ENCODE results near the gene RNF145.
"Not testable (repeated sequence)": the region's sequence is repeated elsewhere in the genome, so short reads cannot be mapped to it uniquely, and the experiment has no call there.

The RNF145 gene

GRCh38 chr5:159242656-159243055 lies 33.3 kb upstream of the RNF145 start:
- no peaks in the 10 kb centered on the region for H3K36me3 ChIP-seq (ENCODE audit: control insufficient read depth in 1 of 2, insufficient read depth in 2 of 2, low read length in 2 of 2)
- no peak overlapping the region for H3K4me3 ChIP-seq (ENCODE audit: low read depth in 1 of 2, low read length in 2 of 2)
- no peak overlapping the region for H3K27ac ChIP-seq (ENCODE audit: low read depth, low read length)
- no peaks in the 10 kb centered on the region for H3K9me3 ChIP-seq (ENCODE audit: control insufficient read depth in 1 of 2, low read length in 2 of 2)
- peaks cover 0 to 4% of the 10 kb centered on the region in 2 donors for H3K27me3 ChIP-seq (ENCODE audit: control insufficient read depth in 1 of 2, insufficient read depth in 2 of 2, low read length in 2 of 2)
- no peak overlapping the region for H3K9ac ChIP-seq (ENCODE audit: low read depth in 1 of 2, low read length in 2 of 2)
- H3K4me1 ChIP-seq (ENCODE audit: control insufficient read depth in 1 of 2, insufficient read depth in 2 of 2, low read length in 2 of 2): no peaks in the 10 kb centered on the region

GRCh38 chr5:159241946-159242552 lies 32.7 kb upstream of the RNF145 start:
- Histone ChIP-seq H3K9ac (ENCODE audit: low read depth in 1 of 2, low read length in 2 of 2) (no peak overlapping the region), H3K4me1 (ENCODE audit: control insufficient read depth in 1 of 2, insufficient read depth in 2 of 2, low read length in 2 of 2) (no peaks in the 10 kb centered on the region), H3K4me3 (ENCODE audit: low read depth in 1 of 2, low read length in 2 of 2) (no peak overlapping the region), H3K9me3 (ENCODE audit: control insufficient read depth in 1 of 2, low read length in 2 of 2) (no peaks in the 10 kb centered on the region), H3K27me3 (ENCODE audit: control insufficient read depth in 1 of 2, insufficient read depth in 2 of 2, low read length in 2 of 2) (peaks cover 0 to 4% of the 10 kb centered on the region in 2 donors), H3K36me3 (ENCODE audit: control insufficient read depth in 1 of 2, insufficient read depth in 2 of 2, low read length in 2 of 2) (no peaks in the 10 kb centered on the region), H3K27ac (ENCODE audit: low read depth, low read length) (no peak overlapping the region)

- no peak overlapping the region for H3K9ac ChIP-seq (ENCODE audit: low read depth in 1 of 2, low read length in 2 of 2)
- no peaks in the 10 kb centered on the region for H3K9me3 ChIP-seq (ENCODE audit: control insufficient read depth in 1 of 2, low read length in 2 of 2)
- no peak overlapping the region for H3K4me3 ChIP-seq (ENCODE audit: low read depth in 1 of 2, low read length in 2 of 2)
- H3K4me1 ChIP-seq (ENCODE audit: control insufficient read depth in 1 of 2, insufficient read depth in 2 of 2, low read length in 2 of 2): no peaks in the 10 kb centered on the region
- no peak overlapping the region for H3K27ac ChIP-seq (ENCODE audit: low read depth, low read length)
- H3K27me3 ChIP-seq (ENCODE audit: control insufficient read depth in 1 of 2, insufficient read depth in 2 of 2, low read length in 2 of 2): no peaks in the 10 kb centered on the region
- H3K36me3 ChIP-seq (ENCODE audit: control insufficient read depth in 1 of 2, insufficient read depth in 2 of 2, low read length in 2 of 2): no peaks in the 10 kb centered on the region
Measured at GRCh38 chr5:159240301-159240870, 31.0 kb upstream of the RNF145 start.

- not testable (repeated sequence) for H3K4me1 ChIP-seq (ENCODE audit: control insufficient read depth in 1 of 2, insufficient read depth in 2 of 2, low read length in 2 of 2); H3K9ac ChIP-seq (ENCODE audit: low read depth in 1 of 2, low read length in 2 of 2); H3K27me3 ChIP-seq (ENCODE audit: control insufficient read depth in 1 of 2, insufficient read depth in 2 of 2, low read length in 2 of 2); H3K9me3 ChIP-seq (ENCODE audit: control insufficient read depth in 1 of 2, low read length in 2 of 2); H3K36me3 ChIP-seq (ENCODE audit: control insufficient read depth in 1 of 2, insufficient read depth in 2 of 2, low read length in 2 of 2); H3K27ac ChIP-seq (ENCODE audit: low read depth, low read length); H3K4me3 ChIP-seq (ENCODE audit: low read depth in 1 of 2, low read length in 2 of 2)
Measured at GRCh38 chr5:159235871-159236520, 26.6 kb upstream of the RNF145 start.

GRCh38 chr5:159231167-159231566 lies 21.8 kb upstream of the RNF145 start:
- no peak overlapping the region for H3K27ac ChIP-seq (ENCODE audit: low read depth, low read length)
- H3K9ac ChIP-seq (ENCODE audit: low read depth in 1 of 2, low read length in 2 of 2): no peak overlapping the region
- H3K9me3 ChIP-seq (ENCODE audit: control insufficient read depth in 1 of 2, low read length in 2 of 2): no peaks in the 10 kb centered on the region
- H3K27me3 ChIP-seq (ENCODE audit: control insufficient read depth in 1 of 2, insufficient read depth in 2 of 2, low read length in 2 of 2): no peaks in the 10 kb centered on the region
- no peak overlapping the region for H3K4me3 ChIP-seq (ENCODE audit: low read depth in 1 of 2, low read length in 2 of 2)
- H3K4me1 ChIP-seq (ENCODE audit: control insufficient read depth in 1 of 2, insufficient read depth in 2 of 2, low read length in 2 of 2): no peaks in the 10 kb centered on the region
- no peaks in the 10 kb centered on the region for H3K36me3 ChIP-seq (ENCODE audit: control insufficient read depth in 1 of 2, insufficient read depth in 2 of 2, low read length in 2 of 2)

- Histone ChIP-seq H3K27me3 (ENCODE audit: control insufficient read depth in 1 of 2, insufficient read depth in 2 of 2, low read length in 2 of 2) (no peaks in the 10 kb centered on the region), H3K4me1 (ENCODE audit: control insufficient read depth in 1 of 2, insufficient read depth in 2 of 2, low read length in 2 of 2) (no peaks in the 10 kb centered on the region), H3K27ac (ENCODE audit: low read depth, low read length) (no peak overlapping the region), H3K4me3 (ENCODE audit: low read depth in 1 of 2, low read length in 2 of 2) (no peak overlapping the region), H3K9ac (ENCODE audit: low read depth in 1 of 2, low read length in 2 of 2) (no peak overlapping the region), H3K9me3 (ENCODE audit: control insufficient read depth in 1 of 2, low read length in 2 of 2) (no peaks in the 10 kb centered on the region), H3K36me3 (ENCODE audit: control insufficient read depth in 1 of 2, insufficient read depth in 2 of 2, low read length in 2 of 2) (no peaks in the 10 kb centered on the region)
Measured at GRCh38 chr5:159230657-159231056, 21.3 kb upstream of the RNF145 start.

- not testable (repeated sequence) for H3K27me3 ChIP-seq (ENCODE audit: control insufficient read depth in 1 of 2, insufficient read depth in 2 of 2, low read length in 2 of 2); H3K9me3 ChIP-seq (ENCODE audit: control insufficient read depth in 1 of 2, low read length in 2 of 2); H3K36me3 ChIP-seq (ENCODE audit: control insufficient read depth in 1 of 2, insufficient read depth in 2 of 2, low read length in 2 of 2); H3K4me3 ChIP-seq (ENCODE audit: low read depth in 1 of 2, low read length in 2 of 2); H3K9ac ChIP-seq (ENCODE audit: low read depth in 1 of 2, low read length in 2 of 2); H3K4me1 ChIP-seq (ENCODE audit: control insufficient read depth in 1 of 2, insufficient read depth in 2 of 2, low read length in 2 of 2); H3K27ac ChIP-seq (ENCODE audit: low read depth, low read length)
Measured at GRCh38 chr5:159228097-159228496, 18.7 kb upstream of the RNF145 start.

- Histone ChIP-seq H3K4me3 (ENCODE audit: low read depth in 1 of 2, low read length in 2 of 2) (no peak overlapping the region), H3K27ac (ENCODE audit: low read depth, low read length) (no peak overlapping the region), H3K9me3 (ENCODE audit: control insufficient read depth in 1 of 2, low read length in 2 of 2) (no peaks in the 10 kb centered on the region), H3K27me3 (ENCODE audit: control insufficient read depth in 1 of 2, insufficient read depth in 2 of 2, low read length in 2 of 2) (no peaks in the 10 kb centered on the region), H3K36me3 (ENCODE audit: control insufficient read depth in 1 of 2, insufficient read depth in 2 of 2, low read length in 2 of 2) (no peaks in the 10 kb centered on the region), H3K9ac (ENCODE audit: low read depth in 1 of 2, low read length in 2 of 2) (no peak overlapping the region), H3K4me1 (ENCODE audit: control insufficient read depth in 1 of 2, insufficient read depth in 2 of 2, low read length in 2 of 2) (no peaks in the 10 kb centered on the region)
Measured at GRCh38 chr5:159227452-159227851, 18.1 kb upstream of the RNF145 start.

GRCh38 chr5:159226451-159226850 lies 17.1 kb upstream of the RNF145 start:
- Histone ChIP-seq H3K27ac (ENCODE audit: low read depth, low read length) (no peak overlapping the region), H3K9me3 (ENCODE audit: control insufficient read depth in 1 of 2, low read length in 2 of 2) (no peaks in the 10 kb centered on the region), H3K27me3 (ENCODE audit: control insufficient read depth in 1 of 2, insufficient read depth in 2 of 2, low read length in 2 of 2) (no peaks in the 10 kb centered on the region)

GRCh38 chr5:159224471-159224870 lies 15.1 kb upstream of the RNF145 start:
- no peaks in the 10 kb centered on the region for H3K27me3 ChIP-seq (ENCODE audit: control insufficient read depth in 1 of 2, insufficient read depth in 2 of 2, low read length in 2 of 2)
- H3K4me3 ChIP-seq (ENCODE audit: low read depth in 1 of 2, low read length in 2 of 2): no peak overlapping the region
- H3K9me3 ChIP-seq (ENCODE audit: control insufficient read depth in 1 of 2, low read length in 2 of 2): no peaks in the 10 kb centered on the region
- no peaks in the 10 kb centered on the region for H3K4me1 ChIP-seq (ENCODE audit: control insufficient read depth in 1 of 2, insufficient read depth in 2 of 2, low read length in 2 of 2)
- no peak overlapping the region for H3K27ac ChIP-seq (ENCODE audit: low read depth, low read length)
- no peaks in the 10 kb centered on the region for H3K36me3 ChIP-seq (ENCODE audit: control insufficient read depth in 1 of 2, insufficient read depth in 2 of 2, low read length in 2 of 2)
- no peak overlapping the region for H3K9ac ChIP-seq (ENCODE audit: low read depth in 1 of 2, low read length in 2 of 2)

More at GRCh38 chr5:159226451-159226850, 17.1 kb upstream of the RNF145 start:
- Histone ChIP-seq H3K4me1 (ENCODE audit: control insufficient read depth in 1 of 2, insufficient read depth in 2 of 2, low read length in 2 of 2) (no peaks in the 10 kb centered on the region), H3K4me3 (ENCODE audit: low read depth in 1 of 2, low read length in 2 of 2) (no peak overlapping the region), H3K36me3 (ENCODE audit: control insufficient read depth in 1 of 2, insufficient read depth in 2 of 2, low read length in 2 of 2) (no peaks in the 10 kb centered on the region), H3K9ac (ENCODE audit: low read depth in 1 of 2, low read length in 2 of 2) (no peak overlapping the region)
